ENCODE measurements around the gene HAGH. TPM values are rescaled to one million over a fixed set of nuclear protein-coding genes. Genes with fewer than 3 reads are reported as not detected.

HAGH gene
- total and polyA plus RNA-seq, 2 experiments from 2014 or later, result 169 to 219 TPM

DNA sequence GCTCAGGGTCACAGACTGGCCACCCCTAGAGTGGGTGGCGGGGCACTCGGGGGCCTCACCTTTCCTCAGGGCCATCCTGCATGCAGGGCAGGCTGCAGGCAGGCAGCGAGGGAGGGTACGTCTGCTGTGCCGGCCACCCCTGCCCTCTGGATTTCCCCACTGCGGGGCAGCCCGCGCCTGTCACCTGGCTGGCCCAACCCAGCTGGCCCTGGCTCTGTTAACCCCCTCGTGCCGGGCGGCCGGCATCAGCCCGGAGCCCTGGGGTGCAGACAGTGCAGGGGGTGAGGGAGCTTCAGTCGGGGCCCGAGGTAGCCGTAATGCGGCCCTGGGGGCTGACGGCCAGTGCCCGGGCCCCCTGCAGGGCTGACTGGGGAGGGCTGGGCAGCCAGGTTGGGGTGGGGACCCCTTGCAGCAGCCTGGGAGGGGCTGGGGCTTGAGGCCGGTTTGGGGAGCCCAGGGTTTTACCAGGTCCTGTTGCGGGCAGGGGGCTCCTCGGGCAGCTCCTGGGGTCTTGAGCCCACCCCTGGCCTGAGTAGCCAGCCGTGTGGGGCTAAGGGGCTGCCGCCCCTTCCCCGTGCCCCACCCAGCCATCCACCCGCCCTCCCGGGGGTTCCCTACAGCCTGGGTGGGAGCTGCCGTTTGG, 32.9 kb downstream of the HAGH start, which contains the start of gene IGFALS:
Gene IGFALS (minus strand): TSS at position 128 of the 643 bp plus-strand sequence. CDS start 53 bp downstream, at position 75.
- no peak for DNase-seq (ENCODE audit: low read depth in 1 of 2, low spot score in 1 of 2)
- TF ChIP-seq, protein P1, sequence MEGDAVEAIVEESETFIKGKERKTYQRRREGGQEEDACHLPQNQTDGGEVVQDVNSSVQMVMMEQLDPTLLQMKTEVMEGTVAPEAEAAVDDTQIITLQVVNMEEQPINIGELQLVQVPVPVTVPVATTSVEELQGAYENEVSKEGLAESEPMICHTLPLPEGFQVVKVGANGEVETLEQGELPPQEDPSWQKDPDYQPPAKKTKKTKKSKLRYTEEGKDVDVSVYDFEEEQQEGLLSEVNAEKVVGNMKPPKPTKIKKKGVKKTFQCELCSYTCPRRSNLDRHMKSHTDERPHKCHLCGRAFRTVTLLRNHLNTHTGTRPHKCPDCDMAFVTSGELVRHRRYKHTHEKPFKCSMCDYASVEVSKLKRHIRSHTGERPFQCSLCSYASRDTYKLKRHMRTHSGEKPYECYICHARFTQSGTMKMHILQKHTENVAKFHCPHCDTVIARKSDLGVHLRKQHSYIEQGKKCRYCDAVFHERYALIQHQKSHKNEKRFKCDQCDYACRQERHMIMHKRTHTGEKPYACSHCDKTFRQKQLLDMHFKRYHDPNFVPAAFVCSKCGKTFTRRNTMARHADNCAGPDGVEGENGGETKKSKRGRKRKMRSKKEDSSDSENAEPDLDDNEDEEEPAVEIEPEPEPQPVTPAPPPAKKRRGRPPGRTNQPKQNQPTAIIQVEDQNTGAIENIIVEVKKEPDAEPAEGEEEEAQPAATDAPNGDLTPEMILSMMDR (IDR thresholded peaks at IDR 0.05; ENCODE audit: low read depth, low read length), result no peak
- no peak within 1 kb of the TSS for H3K4me3 ChIP-seq

DNA sequence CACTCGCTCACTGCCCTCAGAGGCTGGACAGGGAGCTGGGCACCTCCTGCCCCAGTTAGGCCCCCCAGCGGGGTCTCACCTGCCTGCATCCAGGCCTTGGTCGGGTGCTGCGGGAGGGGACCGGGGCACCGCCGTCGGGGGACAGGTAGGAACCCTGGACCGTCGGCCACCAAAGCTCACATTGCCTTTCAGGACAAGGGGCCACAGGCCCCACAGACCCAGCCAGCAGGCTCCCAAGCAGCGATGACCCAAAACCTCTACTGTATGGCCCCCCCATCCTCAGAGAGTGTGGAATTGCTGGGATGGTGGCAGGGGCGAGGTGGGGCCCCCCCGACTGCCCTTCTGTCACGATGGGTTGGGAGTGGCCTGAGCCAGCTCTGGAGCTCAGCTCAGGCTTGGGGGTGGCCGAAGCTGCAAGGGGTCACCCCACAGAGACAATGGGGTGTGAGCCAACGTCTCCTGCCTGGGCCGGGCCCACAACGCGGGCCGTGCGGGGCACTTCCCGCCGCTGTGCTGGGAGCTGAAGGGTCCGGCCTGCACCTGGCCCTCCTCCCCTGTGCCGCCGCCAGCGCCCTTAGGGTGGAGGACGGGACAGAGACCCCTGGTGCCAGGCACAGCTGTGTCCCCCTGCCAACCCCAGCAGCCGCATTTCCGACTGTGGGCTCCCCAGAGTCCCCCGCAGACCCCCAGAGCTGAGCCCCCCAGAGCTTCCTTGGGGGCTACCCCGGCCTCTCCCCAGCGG, 33.6 kb downstream of the HAGH start:
- H3K27me3 ChIP-seq, result no peaks in the 10 kb centered on the region

More for the DNA sequence above, 32.9 kb downstream of the HAGH start, which contains the start of gene IGFALS:
- no peaks in the 10 kb centered on the region for H3K36me3 ChIP-seq
- no peaks in the 10 kb centered on the region for H3K4me1 ChIP-seq (ENCODE audit: low read depth)
- H3K27me3 ChIP-seq, result no peaks in the 10 kb centered on the region
- H3K9me3 ChIP-seq (ENCODE audit: low read depth), result no peaks in the 10 kb centered on the region
- H3K27ac ChIP-seq, result no peak within 1 kb of the TSS

DNA sequence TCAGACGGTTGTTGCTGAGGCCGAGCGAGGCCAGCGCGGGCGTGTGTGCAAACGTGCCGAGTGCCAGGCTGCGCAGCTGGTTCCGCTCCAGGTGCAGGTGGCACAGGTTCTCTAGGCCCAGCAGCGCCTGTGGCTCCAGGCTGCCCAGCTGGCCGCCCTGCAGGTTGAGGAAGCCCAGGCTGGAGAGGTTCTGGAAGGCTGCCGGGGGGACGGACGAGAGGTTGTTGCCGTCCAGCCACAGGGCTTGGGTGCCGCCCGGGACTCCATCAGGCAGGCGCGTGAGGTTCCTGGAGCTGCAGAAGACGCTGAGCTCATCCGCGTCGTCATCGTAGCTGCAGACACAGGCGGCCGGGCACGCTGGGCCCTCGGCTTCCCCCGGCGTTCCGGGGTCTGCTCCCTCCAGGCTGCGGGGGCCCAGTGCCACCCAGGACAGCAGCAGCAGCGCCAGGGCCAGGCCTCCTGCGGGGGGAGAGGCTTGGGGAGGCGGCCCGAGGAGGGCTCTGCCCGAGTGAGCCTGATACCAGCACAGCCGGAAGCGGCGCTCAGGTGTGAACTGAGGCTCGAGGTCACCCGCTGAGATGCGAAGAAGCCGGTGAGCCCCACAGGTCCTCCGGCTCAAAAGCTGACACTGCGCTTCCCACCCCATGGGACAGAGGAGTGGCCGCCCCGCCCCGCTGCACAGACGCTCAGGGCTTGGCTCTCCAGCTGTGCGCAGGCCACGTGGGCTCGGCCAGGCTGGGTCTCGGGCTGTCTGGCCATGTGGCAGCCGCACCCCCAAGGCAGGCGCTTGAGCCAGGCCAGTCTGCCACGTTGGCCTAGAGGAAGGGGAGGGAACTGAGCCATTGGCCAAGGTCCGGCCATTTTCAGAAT, 34.4 kb downstream of the HAGH start:
- TF ChIP-seq, protein P1 (IDR thresholded peaks at IDR 0.05; ENCODE audit: low read depth, low read length), result no peak
- Histone ChIP-seq H3K36me3 (peaks cover 6% of the 10 kb centered on the region), H3K27ac (no peak overlapping the region), H3K4me1 (ENCODE audit: low read depth) (no peaks in the 10 kb centered on the region), H3K4me3 (no peak overlapping the region), H3K9me3 (ENCODE audit: low read depth) (no peaks in the 10 kb centered on the region), H3K27me3 (no peaks in the 10 kb centered on the region)
- no peak for DNase-seq (ENCODE audit: low read depth in 1 of 2, low spot score in 1 of 2)

More for the DNA sequence above, 33.6 kb downstream of the HAGH start:
- DNase-seq (ENCODE audit: low read depth in 1 of 2, low spot score in 1 of 2), result no peak
- no peaks in the 10 kb centered on the region for H3K4me1 ChIP-seq (ENCODE audit: low read depth)
- H3K4me3 ChIP-seq, result no peak overlapping the region
- TF ChIP-seq, protein P1 (IDR thresholded peaks at IDR 0.05; ENCODE audit: low read depth, low read length), result no peak
- H3K27ac ChIP-seq, result no peak overlapping the region
- H3K36me3 ChIP-seq, result peaks cover 6% of the 10 kb centered on the region
- no peaks in the 10 kb centered on the region for H3K9me3 ChIP-seq (ENCODE audit: low read depth)

DNA sequence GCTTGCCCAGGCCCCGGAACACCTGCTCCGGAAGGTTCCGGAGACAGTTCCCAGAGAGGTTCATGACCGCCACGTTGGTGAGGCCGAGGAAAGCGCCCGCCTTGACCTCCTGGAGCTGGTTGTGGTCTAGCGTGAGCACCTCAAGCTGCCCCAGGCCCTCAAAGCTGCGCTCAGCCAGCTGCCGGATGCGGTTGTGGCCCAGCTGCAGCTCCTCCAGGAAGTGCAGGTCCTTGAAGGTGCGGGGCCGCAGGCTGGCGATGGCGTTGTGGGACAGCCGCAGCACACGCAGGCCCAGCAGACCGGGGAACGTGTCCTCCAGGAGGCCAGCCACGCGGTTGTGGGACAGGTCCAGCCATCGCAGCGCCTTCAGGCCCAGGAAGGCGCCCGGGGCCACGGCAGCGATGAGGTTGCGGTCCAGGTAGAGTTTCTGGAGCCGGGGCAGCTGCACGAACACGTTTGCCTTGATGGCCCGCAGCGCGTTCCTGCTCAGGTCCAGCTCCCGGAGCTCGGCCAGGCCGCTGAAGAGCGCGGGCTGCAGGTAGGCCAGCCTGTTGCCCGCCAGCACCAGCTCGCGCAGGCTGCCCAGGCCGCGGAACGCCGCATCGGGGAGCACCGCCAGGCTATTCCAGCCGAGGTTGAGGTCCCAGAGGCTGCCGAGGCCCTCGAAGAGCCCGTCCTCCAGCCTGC, 35.2 kb downstream of the HAGH start:
- H3K27ac ChIP-seq, result no peak overlapping the region
- H3K9me3 ChIP-seq (ENCODE audit: low read depth), result no peaks in the 10 kb centered on the region
- H3K36me3 ChIP-seq, result peaks cover 6% of the 10 kb centered on the region
- TF ChIP-seq, protein P1 (IDR thresholded peaks at IDR 0.05; ENCODE audit: low read depth, low read length), result no peak
- DNase-seq (ENCODE audit: low read depth in 1 of 2, low spot score in 1 of 2), result no peak
- H3K4me3 ChIP-seq, result no peak overlapping the region
- no peaks in the 10 kb centered on the region for H3K27me3 ChIP-seq
- no peaks in the 10 kb centered on the region for H3K4me1 ChIP-seq (ENCODE audit: low read depth)
